K562 (cell line): ENCODE measurements around the gene HDAC5. TPM values are rescaled to one million over a fixed set of nuclear protein-coding genes. Genes with fewer than 3 reads are reported as not detected.

Experiments used
- AFF1 ChIP-seq, 2 experiments: fragments of 450-650 bp; IDR thresholded peaks; 2 replicates each; pipeline ENCODE4 v1.6.1; 2018; ENCODE audit warnings: mild to moderate bottlenecking in 2 of 2, low read depth in 1 of 2; ENCODE audit not compliant: partially characterized antibody in 2 of 2
- CREM ChIP-seq: IDR thresholded peaks from 2 replicates; pipeline ENCODE4 v1.6.1; 2014; ENCODE audit warnings: antibody characterized with exemption, low read depth
- ELF4 ChIP-seq: fragments of 450-650 bp; formaldehyde crosslinking; IDR thresholded peaks from 2 replicates; pipeline ENCODE4 v1.4.0; 2022; ENCODE audit warnings: missing genetic modification characterization
- FOXP1 ChIP-seq: sonication (generic); formaldehyde crosslinking; IDR thresholded peaks from 2 replicates; pipeline ENCODE4 v1.8.0; 2022; ENCODE audit warnings: mild to moderate bottlenecking, missing genetic modification reagents
- HINFP ChIP-seq: fragments of 450-650 bp; conservative IDR thresholded peaks from 2 replicates; pipeline ENCODE4 v1.6.1; 2016; ENCODE audit warnings: missing genetic modification characterization, low read depth, mild to moderate bottlenecking, control low read depth, missing compliant biosample characterization
- MBD1 ChIP-seq: fragments of 250-450 bp; sonication (Bioruptor Pico); IDR thresholded peaks from 2 replicates; pipeline ENCODE4 v1.8.0; 2022; ENCODE audit warnings: inconsistent platforms
- SOX6 ChIP-seq: fragments of 450-650 bp; IDR thresholded peaks from 2 replicates; pipeline ENCODE4 v1.6.1; 2014; ENCODE audit warnings: mild to moderate bottlenecking
- ZC3H11A ChIP-seq: IDR thresholded peaks from 2 replicates; pipeline ENCODE4 v1.6.1; 2012; ENCODE audit warnings: low read depth, low read length, improper control_type of control experiment
- ZNF217 ChIP-seq: sonication (generic); formaldehyde crosslinking; IDR thresholded peaks from 2 replicates; pipeline ENCODE4 v1.8.0; 2022; ENCODE audit warnings: mild to moderate bottlenecking, missing genetic modification reagents
- ZNF318 ChIP-seq, 2 experiments: fragments of 450-650 bp; IDR thresholded peaks; 2 replicates each; pipeline ENCODE4 v1.6.1; 2016; ENCODE audit warnings: mild to moderate bottlenecking in 2 of 2, borderline replicate concordance in 1 of 2, low read depth in 1 of 2, moderate library complexity in 1 of 2
- polyA plus RNA-seq, 8 experiments: library from polyadenylated mRNA; depleted of rRNA in 4 of 8; stranded (reverse) in 5 of 8; unstranded in 3 of 8; fragments of >200 nt; fragmentation: Nextera tagmentation in 2 of 8; fragmentation: Illumina TruSeq in 1 of 8; extraction: Ambion mirVana in 2 of 8; extraction: Trizol in 1 of 8; gene quantifications; 2 replicates each; pipeline versions ENCODE4 v1.2.1 to v1.2.3, GENCODE V29; 2011 to 2014; ENCODE audit warnings: inconsistent platforms in 1 of 8, missing spikeins in 1 of 8
- total RNA-seq, 7 experiments: library from RNA; depleted of rRNA in 6 of 7; stranded (reverse); fragments of >200 nt in 6 of 7; fragmentation: Illumina TruSeq in 2 of 7; extraction: Trizol in 2 of 7; gene quantifications; 2 replicates each; pipeline versions ENCODE4 v1.2.1 to v1.2.3, GENCODE V29; 2011 to 2021; ENCODE audit warnings: low replicate concordance in 1 of 7

Gene HDAC5
- total and polyA plus RNA-seq, 9 of the 15 experiments (the other 6 are each of a cell fraction or from before 2014, with no cell fraction given): 0.45 to 26.2 (median 16.4) TPM

- TF ChIP-seq MBD1 (CRISPR knock-in tag) (no peak), ZNF217 (CRISPR knock-in tag) (no peak), AFF1 (IDR thresholded peaks at IDR 0.05; ENCODE audit: low read depth in 1 of 2, partially characterized antibody in 2 of 2) (no peak), ELF4 (CRISPR knock-in tag) (0 out of 2 replicates have a peak, but pooled peaks have one; percentile 42), FOXP1 (CRISPR knock-in tag) (no peak), ZC3H11A (no peak), ZNF318 (IDR thresholded peaks at IDR 0.05; ENCODE audit: borderline replicate concordance in 1 of 2, low read depth in 1 of 2) (no peak), CREM (0 out of 2 replicates have a peak, but pooled peaks have one; percentile 32), HINFP (tag) (no peak), SOX6 (no peak)
Observed at GRCh38 chr17:44065668-44066203, 57.7 kb downstream of the HDAC5 start (continued).
